ENCODE measurements around the gene TXNRD1. TPM values are rescaled to one million over a fixed set of nuclear protein-coding genes. Genes with fewer than 3 reads are reported as not detected.
"Not testable (repeated sequence)": the region's sequence is repeated elsewhere in the genome, so short reads cannot be mapped to it uniquely, and the experiment has no call there.

Gene TXNRD1
- total RNA-seq, 1 donor from 2014 or later: 98.0 TPM

DNA sequence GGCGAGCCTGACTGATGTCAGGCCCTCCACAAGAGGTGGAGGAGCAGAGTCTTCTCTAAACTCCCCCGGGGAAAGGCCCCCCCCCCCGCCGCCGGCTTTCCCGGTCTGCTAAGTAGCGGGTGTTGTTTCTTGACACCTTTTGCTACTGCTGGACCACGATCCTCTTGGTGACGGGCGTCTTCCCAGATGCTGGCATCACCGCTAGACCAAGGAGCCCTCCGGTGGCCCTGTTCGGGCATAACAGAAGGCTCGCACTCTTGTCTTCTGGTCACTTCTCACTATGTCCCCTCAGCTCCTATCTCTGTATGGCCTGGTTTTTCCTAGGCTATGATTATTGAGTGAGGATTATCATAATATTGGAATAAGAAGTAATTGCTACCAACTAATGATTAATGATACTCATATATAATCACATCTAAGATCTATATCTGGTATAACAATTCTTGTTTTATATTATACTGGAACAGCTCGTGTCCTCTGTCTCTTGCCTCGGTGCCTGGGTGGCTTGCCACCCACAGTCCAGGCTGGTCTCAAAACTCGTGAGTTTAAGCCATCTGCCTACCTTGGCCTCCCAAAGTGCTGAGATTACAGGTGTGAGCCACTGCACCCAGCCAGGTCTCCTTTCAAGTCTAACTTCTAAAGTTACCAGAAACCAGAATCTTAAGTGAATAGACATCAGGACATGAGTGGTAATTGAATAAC, 78.7 kb downstream of the TXNRD1 start:
- TF ChIP-seq, protein P1, sequence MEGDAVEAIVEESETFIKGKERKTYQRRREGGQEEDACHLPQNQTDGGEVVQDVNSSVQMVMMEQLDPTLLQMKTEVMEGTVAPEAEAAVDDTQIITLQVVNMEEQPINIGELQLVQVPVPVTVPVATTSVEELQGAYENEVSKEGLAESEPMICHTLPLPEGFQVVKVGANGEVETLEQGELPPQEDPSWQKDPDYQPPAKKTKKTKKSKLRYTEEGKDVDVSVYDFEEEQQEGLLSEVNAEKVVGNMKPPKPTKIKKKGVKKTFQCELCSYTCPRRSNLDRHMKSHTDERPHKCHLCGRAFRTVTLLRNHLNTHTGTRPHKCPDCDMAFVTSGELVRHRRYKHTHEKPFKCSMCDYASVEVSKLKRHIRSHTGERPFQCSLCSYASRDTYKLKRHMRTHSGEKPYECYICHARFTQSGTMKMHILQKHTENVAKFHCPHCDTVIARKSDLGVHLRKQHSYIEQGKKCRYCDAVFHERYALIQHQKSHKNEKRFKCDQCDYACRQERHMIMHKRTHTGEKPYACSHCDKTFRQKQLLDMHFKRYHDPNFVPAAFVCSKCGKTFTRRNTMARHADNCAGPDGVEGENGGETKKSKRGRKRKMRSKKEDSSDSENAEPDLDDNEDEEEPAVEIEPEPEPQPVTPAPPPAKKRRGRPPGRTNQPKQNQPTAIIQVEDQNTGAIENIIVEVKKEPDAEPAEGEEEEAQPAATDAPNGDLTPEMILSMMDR (IDR thresholded peaks at IDR 0.05; ENCODE audit: borderline replicate concordance): peak; percentile 26
- intact Hi-C loops (cut with micrococcal nuclease); H3K9me3 ChIP-seq (replicated peaks); H3K4me3 ChIP-seq; H3K27ac ChIP-seq (replicated peaks); H3K27me3 ChIP-seq (ENCODE audit: low read depth): not testable (repeated sequence)
- H3K36me3 ChIP-seq: peaks cover 39% of the 10 kb centered on the region
- peak; percentile 39 for DNase-seq
- H3K4me1 ChIP-seq: peaks cover 79% of the 10 kb centered on the region

DNA sequence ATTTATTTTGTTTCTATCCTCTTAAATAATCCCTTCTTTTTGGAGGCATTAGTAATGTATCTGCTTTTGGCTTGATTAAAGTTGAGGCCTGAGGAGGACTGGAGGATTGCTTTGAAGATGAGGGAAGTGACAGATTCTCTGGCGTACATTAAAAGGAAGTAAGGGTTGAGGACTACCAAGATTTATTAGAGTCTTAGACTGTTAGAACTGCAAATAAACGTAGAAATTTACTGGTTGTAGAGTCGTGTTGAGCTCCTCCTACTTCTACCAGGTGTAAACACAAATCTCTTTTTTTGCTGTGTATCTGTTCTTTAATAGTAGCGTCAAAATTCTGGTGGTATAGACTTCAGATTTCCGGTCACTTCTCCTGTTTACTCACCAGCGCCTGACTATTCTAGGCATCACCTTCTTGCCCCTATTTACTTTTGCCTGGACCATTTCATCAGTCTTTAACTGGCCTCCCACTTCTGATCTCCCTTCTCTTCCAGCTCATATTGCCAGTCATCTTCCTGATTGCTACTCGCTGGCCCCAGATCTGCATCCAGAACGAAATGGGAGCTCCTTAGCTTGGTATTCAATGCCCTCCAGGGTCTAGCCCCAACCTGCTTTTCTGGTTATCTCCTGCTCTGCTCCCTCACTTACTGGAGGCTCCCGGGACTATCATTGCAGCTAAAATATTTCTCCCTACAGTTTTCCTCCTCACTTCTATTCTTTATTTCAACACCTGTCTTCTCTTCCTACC, 79.5 kb downstream of the TXNRD1 start:
- no peak for DNase-seq
- Histone ChIP-seq H3K27me3 (ENCODE audit: low read depth) (no peaks in the 10 kb centered on the region), H3K36me3 (peaks cover 35% of the 10 kb centered on the region), H3K9me3 (replicated peaks) (no peaks in the 10 kb centered on the region), H3K4me1 (peaks cover 78% of the 10 kb centered on the region), H3K4me3 (no peak overlapping the region), H3K27ac (replicated peaks) (no peak overlapping the region)
- intact Hi-C loops (cut with micrococcal nuclease): no loop called here
- TF ChIP-seq, protein P1 (IDR thresholded peaks at IDR 0.05; ENCODE audit: borderline replicate concordance): no peak

DNA sequence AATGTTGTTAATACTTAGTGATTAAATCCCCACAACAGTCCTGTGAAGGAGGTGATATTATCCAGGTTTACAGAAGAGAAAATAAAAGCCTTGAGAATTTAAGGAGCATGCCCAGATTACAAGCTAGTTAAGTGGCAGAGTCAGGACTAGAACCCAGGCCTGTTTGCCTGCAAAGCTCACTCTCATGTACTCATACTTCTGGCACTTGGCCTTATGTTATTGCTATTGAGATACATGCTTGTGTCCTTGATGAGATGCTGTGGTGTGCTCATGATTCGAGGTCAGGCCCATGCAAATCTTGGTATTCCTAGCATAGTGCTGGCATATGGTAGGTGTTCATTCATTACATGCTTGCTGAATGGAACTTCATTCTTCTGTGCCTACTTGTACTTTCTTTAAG, 80.4 kb downstream of the TXNRD1 start:
- Histone ChIP-seq H3K27me3 (ENCODE audit: low read depth) (no peaks in the 10 kb centered on the region), H3K4me3 (no peak overlapping the region), H3K9me3 (replicated peaks) (no peaks in the 10 kb centered on the region), H3K27ac (replicated peaks) (no peak overlapping the region), H3K4me1 (peaks cover 83% of the 10 kb centered on the region), H3K36me3 (peaks cover 33% of the 10 kb centered on the region)
- TF ChIP-seq, protein P1 (IDR thresholded peaks at IDR 0.05; ENCODE audit: borderline replicate concordance): no peak
- no peak for DNase-seq
- intact Hi-C loops (cut with micrococcal nuclease): no loop called here

DNA sequence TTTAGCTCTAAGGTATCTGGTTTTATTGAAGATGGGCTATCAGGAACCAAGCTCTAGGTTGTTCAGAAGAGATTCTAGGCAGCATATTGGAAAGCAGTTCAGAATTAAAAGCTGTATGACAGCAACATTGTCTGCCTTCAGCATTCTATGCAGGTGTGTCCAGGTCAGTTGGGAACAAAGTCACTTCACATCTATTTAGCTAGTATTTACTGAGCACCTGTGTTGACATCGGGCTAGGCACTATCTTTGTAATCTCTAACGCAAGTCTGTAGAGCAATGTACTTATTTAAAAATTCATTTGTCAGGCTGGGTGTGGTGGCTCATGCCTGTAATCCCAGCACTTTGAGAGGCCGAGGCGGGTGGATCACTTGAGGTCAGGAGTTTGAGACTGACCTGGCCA, 81.1 kb downstream of the TXNRD1 start:
- H3K4me1 ChIP-seq: peaks cover 81% of the 10 kb centered on the region

DNA sequence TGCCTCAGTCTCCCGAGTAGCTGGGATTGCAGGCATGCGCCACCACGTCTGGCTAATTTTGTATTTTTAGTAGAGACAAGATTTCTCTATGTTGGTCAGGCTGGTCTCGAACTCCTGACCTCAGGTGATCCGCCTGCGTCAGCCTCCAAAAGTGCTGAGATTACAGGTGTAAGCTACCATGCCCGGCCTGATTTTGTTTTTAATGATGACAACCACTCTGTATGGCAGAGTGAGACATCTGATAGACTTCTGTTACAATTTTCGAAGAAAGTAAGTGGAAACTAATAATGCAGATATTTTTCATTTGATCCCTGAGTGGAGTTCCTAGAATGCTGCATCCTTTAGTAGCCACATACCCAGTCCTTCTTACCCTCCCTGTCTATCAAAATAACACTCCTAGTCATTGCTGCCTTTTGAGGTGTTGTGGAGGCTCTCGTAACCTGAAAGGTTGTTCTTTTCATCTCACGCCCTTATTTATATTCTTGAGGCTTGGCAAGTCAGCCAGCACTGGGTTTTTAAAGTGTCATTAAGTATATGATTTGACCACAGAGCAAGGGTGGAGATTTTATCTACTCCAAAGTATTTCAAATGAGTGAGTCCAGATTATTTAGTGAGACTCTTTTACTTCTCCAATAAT, 82.0 kb downstream of the TXNRD1 start:
- Histone ChIP-seq H3K4me1 (peaks cover 84% of the 10 kb centered on the region), H3K36me3 (peaks cover 17% of the 10 kb centered on the region), H3K27ac (replicated peaks) (no peak overlapping the region), H3K27me3 (ENCODE audit: low read depth) (no peaks in the 10 kb centered on the region), H3K4me3 (no peak overlapping the region), H3K9me3 (replicated peaks) (no peaks in the 10 kb centered on the region)
- DNase-seq: no peak
- TF ChIP-seq, protein P1 (IDR thresholded peaks at IDR 0.05; ENCODE audit: borderline replicate concordance): no peak
- intact Hi-C loops (cut with micrococcal nuclease): no loop called here

More for the DNA sequence above, 81.1 kb downstream of the TXNRD1 start:
- H3K9me3 ChIP-seq (replicated peaks): no peaks in the 10 kb centered on the region
- intact Hi-C loops (cut with micrococcal nuclease): no loop called here
- H3K4me3 ChIP-seq: no peak overlapping the region
- no peak overlapping the region for H3K27ac ChIP-seq (replicated peaks)
- TF ChIP-seq, protein P1 (IDR thresholded peaks at IDR 0.05; ENCODE audit: borderline replicate concordance): no peak
- DNase-seq: no peak
- H3K36me3 ChIP-seq: peaks cover 26% of the 10 kb centered on the region
- H3K27me3 ChIP-seq (ENCODE audit: low read depth): no peaks in the 10 kb centered on the region
